Inflammatory macrophage (primary cell): ENCODE results near the gene PRDM10.
"Not testable (repeated sequence)": the region's sequence is repeated elsewhere in the genome, so short reads cannot be mapped to it uniquely, and the experiment has no call there.

ENCODE experiments used
- DNase-seq, 2 donors: peaks; one replicate each; pipeline ENCODE4 v3.0.0-alpha.2; 2020 to 2022

Gene PRDM10

DNA sequence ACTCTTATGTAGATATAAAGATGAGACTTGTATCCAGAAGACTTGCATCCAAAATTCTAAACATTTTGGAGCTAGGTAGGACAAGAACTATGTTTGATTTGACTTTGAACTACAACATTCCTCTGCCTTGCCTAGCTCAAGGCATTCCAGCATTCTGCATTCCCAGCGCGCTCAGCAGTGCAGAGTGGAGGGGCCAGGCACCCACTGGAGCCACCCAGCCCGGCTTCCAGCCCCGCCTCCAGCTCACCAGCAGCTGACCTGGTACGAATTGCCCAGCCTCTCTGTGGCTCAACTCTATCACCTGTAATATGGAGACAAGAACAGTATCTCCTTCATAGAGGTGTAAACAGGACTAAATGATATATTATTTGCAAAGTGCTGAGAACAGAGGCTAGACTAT lies 28.8 kb downstream of the PRDM10 start:
- no peak for DNase-seq

- no peak for DNase-seq
Observed at GRCh38 chr11:129973068-129973467, 29.6 kb downstream of the PRDM10 start.

DNA sequence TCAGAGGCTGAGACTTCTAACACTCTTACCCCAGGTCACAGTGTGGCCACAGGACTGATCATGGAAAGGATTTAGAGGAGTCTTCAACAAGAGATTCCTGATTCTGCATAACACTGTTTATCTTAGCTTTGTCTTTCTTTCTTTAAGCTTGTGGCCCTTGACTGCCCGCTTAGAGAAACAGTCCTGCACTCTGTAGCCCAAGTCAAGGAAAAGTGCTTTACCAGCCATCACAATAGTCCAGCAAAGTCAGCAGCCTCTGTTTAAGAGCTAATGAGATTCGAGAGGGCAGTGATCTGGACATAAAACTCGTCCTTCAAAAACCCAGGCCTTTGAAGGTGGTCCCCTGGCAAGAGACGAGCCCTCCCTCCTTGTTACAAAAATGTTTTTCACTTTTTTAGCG lies 30.0 kb downstream of the PRDM10 start:
- no peak for DNase-seq

DNA sequence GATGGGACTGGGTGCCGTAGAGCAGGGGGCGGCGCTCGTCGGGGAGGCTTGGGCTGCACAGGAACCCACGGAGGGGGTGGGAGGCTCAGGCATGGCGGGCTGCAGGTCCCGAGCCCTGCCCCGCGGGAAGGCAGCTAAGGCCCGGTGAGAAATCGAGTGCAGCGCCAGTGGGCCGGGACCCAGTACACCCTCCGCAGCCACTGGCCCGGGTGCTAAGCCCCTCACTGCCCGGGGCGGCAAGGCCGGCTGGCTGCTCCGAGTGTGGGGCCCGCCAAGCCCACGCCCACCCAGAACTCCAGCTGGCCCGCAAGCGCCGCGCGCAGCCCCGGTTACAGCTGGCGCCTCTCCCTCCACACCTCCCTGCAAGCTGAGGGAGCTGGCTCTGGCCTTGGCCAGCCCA lies 30.8 kb downstream of the PRDM10 start:
- DNase-seq: not testable (repeated sequence)

DNA sequence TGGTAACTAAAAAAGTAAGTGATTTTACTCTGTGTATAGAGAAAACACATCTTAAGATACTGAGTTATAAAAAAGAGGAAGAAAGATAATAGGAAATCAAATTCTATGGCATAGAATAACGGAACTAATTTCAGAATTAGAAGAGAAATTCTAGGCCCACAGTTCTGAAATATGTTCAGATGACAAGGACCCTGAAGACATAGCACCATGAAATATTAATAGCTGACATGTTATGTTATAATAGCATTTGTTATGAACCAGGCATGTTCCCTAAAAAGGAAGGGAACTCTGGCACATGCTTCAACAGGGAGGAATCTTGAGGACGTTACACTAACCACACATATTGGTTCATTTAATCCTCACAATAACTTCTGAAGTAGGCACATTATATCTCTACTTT lies 32.7 kb downstream of the PRDM10 start:
- peak; percentile 33 to 76 for DNase-seq

DNA sequence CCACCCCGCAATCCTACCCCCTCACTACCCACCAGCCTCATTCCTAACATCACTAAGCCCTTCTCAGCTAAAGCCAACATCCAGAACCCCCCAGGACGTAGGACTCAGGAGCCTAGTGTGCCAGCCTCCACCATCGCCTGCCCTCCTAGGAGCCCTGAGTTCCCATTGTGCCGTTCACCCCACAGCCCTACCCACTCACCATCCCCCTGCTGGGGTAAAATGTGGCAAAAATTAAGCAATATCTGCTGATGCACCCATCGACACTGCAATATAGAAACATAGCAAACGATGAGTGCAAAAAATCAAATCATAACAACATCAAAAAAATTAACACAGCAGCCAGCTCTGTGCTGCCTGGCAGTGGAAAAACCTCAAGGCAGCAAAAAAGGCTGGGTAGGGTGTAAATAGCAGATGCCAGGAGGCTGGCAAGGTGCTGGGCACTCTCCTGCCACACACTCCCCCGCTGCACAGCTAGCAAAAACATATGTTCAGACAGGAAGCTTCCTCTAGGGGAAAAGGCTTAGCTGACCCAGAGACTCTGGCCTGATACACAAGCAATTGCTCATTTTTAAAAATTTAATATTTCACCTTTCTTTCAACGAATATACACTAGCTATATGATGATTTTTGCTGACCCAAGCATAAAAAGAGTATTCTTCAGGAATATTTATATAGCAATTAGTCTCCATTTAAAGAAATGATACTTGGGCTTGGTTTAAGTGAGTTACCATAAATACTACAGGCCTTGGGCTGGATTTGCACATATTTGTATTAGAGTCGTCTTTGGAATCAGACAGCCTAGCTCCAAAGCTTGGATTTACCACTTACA lies 33.8 kb downstream of the PRDM10 start:
- DNase-seq: peak; percentile 30 to 32

GRCh38 chr11:129967996-129968395 lies 34.6 kb downstream of the PRDM10 start:
- DNase-seq: no peak

DNA sequence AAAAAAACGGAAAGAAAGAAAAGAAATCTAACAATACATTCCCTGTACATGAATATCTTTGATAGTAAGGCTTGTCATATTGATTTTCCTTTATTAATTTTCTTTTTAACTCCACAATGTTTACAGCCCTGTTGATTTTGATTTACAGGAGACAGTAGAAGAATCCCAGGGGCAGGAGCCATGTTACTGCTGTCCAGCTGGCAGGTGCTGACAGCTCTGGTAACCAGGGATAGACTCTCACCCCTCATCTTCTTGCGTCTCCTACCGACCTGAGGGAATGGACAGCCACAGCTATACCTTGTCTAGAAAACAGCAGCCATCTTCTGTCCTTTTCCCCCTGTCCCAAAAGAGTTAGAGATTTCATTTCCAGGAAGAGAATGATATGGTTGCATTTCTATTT lies 37.4 kb downstream of the PRDM10 start:
- no peak for DNase-seq

GRCh38 chr11:129960216-129961214 lies 42.1 kb downstream of the PRDM10 start:
- DNase-seq: peak; percentile 52 to 77

GRCh38 chr11:129959687-129960086 lies 42.9 kb downstream of the PRDM10 start:
- DNase-seq: no peak

GRCh38 chr11:129955282-129955681 lies 47.4 kb downstream of the PRDM10 start:
- DNase-seq: no peak

- not testable (repeated sequence) for DNase-seq
Observed at GRCh38 chr11:129954703-129955102, 47.9 kb downstream of the PRDM10 start.

GRCh38 chr11:129951866-129952262 lies 50.8 kb downstream of the PRDM10 start:
- DNase-seq: no peak

GRCh38 chr11:129951201-129951865 lies 51.3 kb downstream of the PRDM10 start:
- no peak for DNase-seq

DNA sequence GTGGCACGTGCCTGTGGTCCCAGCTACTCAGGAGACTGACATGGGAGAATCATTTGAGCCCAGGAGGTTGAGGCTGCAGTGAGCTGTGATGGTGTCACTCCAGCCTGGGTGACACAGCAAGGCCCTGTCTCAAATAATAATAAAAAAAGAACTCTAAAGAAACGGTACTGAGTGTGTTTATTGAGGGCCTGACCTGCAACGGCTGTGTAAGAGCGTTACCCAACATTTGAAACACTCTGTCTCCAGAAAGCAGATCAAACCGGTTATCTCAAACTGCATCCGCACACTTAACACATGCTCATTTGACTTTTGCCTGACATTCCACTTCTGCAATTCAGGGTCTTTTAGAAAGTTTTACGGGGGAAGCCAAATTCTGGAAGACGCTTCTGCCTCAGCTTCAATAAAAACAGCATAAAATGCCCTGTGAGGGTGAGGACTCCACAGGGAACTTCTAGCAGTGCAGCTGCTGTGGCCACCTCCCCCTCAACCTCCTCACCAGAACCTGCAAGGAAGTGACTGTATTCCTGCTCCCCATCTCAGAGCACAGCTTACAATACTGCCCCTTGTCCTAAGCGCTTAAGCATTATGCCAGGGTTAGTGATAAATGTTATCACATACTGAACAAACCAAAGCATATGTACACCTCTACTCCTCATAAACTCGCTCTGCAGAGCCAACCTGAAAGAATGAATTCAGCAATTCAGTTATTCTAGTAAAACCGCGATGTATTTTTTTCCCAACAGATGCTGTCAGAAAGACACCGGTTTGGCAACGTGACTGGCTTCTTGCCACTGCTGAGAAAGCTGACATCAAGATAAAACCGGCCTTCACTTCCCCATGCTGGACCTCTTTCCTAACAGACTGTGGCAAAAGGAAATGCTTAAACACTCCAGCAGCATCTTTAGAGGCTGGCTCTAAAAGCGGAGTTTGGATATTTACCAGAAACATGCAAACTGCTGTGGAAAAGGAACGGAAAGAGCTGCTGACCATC lies 52.2 kb downstream of the PRDM10 start:
- peak; percentile 92 to 94 for DNase-seq

DNA sequence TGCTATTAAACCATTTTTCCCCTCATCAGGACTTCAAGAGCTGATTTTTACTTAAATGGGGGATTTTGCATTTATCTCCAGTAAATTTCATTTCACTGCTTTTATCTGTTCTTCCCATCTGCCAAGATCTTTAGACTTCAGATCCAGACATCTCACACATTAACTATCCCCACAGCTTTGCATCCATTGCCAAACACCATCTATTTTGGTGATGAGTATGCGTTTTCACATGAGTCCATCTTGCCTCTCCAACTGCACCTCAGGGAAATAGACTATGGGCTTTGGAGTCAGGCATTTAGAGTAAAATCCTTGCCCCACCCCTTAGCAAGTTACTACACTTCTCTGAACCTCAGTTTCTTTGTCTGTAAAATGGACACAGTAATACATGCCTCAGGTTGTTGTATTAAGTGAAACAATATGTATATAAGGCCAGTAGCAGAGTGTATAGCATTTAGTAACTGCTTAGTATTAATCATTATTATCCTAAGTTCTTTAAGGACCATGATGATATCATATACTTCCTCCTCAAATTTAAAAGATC lies 53.6 kb downstream of the PRDM10 start:
- no peak for DNase-seq

DNA sequence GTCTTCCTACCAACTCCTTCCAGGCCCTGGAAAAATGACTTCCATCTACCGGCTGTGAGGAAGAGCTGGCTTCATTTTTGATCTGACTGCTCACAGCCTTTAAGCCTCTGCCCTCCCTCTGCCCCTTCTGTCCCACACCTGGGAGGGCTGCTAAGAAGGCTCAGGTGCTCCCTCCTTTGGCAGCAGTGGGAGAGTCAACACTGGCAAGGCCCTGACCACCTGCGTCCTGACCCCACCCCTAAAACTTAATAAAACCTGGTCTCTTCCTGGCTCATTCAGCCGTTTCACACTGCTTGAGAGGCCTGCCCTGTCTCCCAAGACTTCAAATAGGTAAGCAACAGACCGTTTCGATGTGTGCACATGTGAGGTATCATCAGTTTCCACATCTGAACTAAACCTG lies 55.2 kb downstream of the PRDM10 start:
- no peak for DNase-seq

DNA sequence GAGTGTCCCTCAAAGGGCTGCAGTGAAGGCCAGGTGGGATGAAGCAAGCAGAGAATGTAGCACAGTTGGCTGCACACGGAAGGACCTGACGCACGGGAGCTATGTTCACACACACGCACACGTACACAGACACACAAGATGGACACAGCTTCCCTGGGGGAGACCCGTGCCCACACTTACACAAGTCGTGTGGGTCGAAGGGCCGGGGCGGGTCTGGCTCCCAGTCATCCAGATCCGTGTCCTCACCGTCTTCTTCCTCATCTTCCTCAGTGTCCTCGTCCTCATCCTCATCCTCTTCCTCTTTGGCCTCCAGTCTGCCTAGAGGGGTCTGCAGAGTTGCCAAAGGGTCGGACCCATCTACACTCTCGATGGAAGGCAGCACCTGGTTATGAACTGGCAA lies 55.7 kb downstream of the PRDM10 start:
- no peak for DNase-seq

DNA sequence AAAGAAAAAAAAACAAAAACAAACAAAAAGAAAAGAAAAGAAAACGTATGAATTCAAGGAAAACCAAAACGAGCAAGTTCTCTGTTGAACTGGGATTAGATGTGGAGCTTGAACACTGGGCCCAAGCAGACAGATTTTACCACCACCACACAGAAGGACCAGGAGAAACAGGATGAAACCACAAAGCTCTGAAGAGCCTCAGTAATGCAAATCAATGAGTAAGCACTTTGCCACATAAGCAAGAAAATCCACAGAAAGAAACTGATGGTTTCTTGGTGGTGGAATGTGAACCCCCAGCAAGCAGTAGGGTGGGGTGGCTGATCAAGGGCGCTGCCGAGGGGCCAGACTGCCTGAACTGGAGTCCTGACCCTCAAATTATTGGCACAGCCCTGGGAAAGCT lies 56.4 kb downstream of the PRDM10 start:
- DNase-seq: no peak

GRCh38 chr11:129945373-129945772 lies 57.3 kb downstream of the PRDM10 start:
- DNase-seq: no peak

DNA sequence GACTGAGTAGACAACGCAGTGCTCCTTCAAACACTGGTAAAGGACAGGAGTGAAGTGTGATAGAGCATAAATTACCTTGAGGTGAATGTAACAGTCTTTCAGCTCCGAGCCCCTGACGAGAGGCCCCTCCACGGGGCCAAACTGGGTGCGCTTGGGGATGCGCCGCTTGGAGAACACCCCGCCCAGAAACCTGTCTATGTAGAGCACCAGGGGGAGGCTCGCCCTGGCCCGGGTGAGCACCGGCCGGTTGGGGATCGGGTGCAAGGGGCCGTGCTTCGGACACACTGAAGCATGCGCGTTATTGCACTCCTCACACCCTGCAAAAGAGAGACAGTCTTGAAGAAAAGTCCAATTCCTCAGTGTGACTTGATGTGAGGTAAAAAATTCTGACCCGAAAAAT lies 57.9 kb downstream of the PRDM10 start:
- DNase-seq: no peak
